GM12864 (cell line): Measurements from ENCODE around the gene STAT4.

Experiments used
- DNase-seq: peaks from one replicate; pipeline ENCODE4 v3.0.0-alpha.2; 2011; ENCODE audit warnings: low read depth
- H3K4me3 ChIP-seq: 2 replicates; pipeline ENCODE4 v1.5.1; 2011; ENCODE audit warnings: mild to moderate bottlenecking, low read depth, low read length, control low read depth
- CTCF ChIP-seq: IDR thresholded peaks from 2 replicates; pipeline ENCODE4 v1.5.1; 2011; ENCODE audit warnings: low read depth, mild to moderate bottlenecking, moderate library complexity, low read length, control low read depth, inconsistent platforms; ENCODE audit errors: missing control alignments

The STAT4 gene

GRCh38 chr2:191148791-191149190 is 2.0 kb downstream of the STAT4 start:
- no peak overlapping the region for H3K4me3 ChIP-seq
- DNase-seq, result no peak
- no peak for TF ChIP-seq CTCF

GRCh38 chr2:191148281-191148680 is 2.5 kb downstream of the STAT4 start:
- H3K4me3 ChIP-seq, result no peak overlapping the region
- DNase-seq, result no peak
- no peak for TF ChIP-seq CTCF

- DNase-seq, result no peak
- no peak for TF ChIP-seq CTCF
- H3K4me3 ChIP-seq, result no peak overlapping the region
These were observed 4.9 kb downstream of the STAT4 start for GRCh38 chr2:191145769-191146471.

- no peak for DNase-seq
- TF ChIP-seq CTCF, result no peak
These were observed 6.6 kb downstream of the STAT4 start for GRCh38 chr2:191144217-191144616.

GRCh38 chr2:191143791-191144190 is 7.0 kb downstream of the STAT4 start:
- no peak for TF ChIP-seq CTCF
- H3K4me3 ChIP-seq, result no peak overlapping the region
- DNase-seq, result no peak

More at GRCh38 chr2:191144217-191144616, 6.6 kb downstream of the STAT4 start:
- H3K4me3 ChIP-seq, result no peak overlapping the region

GRCh38 chr2:191128911-191129304 is 21.9 kb downstream of the STAT4 start:
- TF ChIP-seq CTCF, result no peak
- H3K4me3 ChIP-seq, result no peak overlapping the region
- no peak for DNase-seq

- DNase-seq, result no peak
- TF ChIP-seq CTCF, result no peak
- no peak overlapping the region for H3K4me3 ChIP-seq
These were observed 22.5 kb downstream of the STAT4 start for GRCh38 chr2:191128172-191128910.
